HG02938 (cell line): ENCODE measurements around the gene TPGS2.

Source experiments
- ATAC-seq: cut with Tn5 transposase; IDR thresholded peaks from one replicate; pipeline ENCODE4 v1.9.1; 2021; ENCODE audit warnings: mild to moderate bottlenecking, moderate library complexity; ENCODE audit not compliant: unreplicated experiment

TPGS2 gene

GRCh38 chr18:36745219-36745975 is 83.4 kb downstream of the TPGS2 start:
- ATAC-seq: no peak

DNA sequence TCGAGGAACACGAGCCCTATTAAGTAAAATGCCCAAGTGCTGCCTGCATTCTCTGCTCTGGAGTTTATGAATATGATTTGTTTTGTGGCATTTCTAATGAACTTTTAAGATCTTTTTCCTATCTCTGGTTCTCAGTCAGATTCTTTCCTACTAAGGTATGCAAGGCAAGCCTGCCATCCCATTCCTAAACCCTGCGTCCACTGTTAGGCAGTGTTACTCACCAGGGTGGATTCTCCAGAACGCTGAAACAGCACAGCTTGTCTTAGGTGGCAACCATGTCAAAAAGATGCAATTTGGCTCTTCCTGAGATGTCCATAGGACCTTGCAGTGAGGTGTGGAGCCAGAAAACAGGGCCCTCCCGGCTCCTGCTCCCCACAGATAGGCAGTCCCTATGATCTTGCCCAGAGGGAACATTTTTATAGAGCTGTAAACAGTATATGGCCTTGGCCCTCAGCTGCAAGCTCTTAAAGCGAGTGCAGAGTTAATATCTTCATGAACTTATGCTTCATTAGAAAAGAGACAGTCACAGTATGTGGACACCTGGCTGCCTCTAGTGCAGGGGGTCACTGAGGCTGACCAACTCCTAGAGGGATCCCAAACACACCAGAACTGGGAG is 84.4 kb downstream of the TPGS2 start:
- ATAC-seq: no peak
